Breast epithelium (tissue), 3 donors: ENCODE results near the gene RRAGD.

Experiments
- CTCF ChIP-seq, 3 donors: fragments of 450-650 bp; IDR thresholded peaks; one replicate each; pipeline ENCODE4 v1.5.1; 2016 to 2017; ENCODE audit warnings: antibody characterized with exemption in 3 of 3, mild to moderate bottlenecking in 3 of 3, moderate library complexity in 3 of 3
- POLR2AphosphoS5 ChIP-seq, 3 donors: sonication (generic); formaldehyde crosslinking; IDR thresholded peaks; one replicate each; pipeline ENCODE4 v1.6.1; 2017; ENCODE audit warnings: antibody characterized with exemption in 3 of 3

- TF ChIP-seq CTCF (IDR thresholded peaks at IDR 0.05) (no peak), POLR2AphosphoS5 (IDR thresholded peaks at IDR 0.05) (no peak)
These were observed 11.1 kb downstream of the RRAGD start for GRCh38 chr6:89400912-89401399.
